Esophagus squamous epithelium (tissue), 5 donors: ENCODE results near the gene ZNF407. TPM values are rescaled to one million over a fixed set of nuclear protein-coding genes. Genes with fewer than 3 reads are reported as not detected.

ENCODE experiments used
- DNase-seq: peaks from one replicate; lab custom pipeline; 2025; lab: John Stamatoyannopoulos, UW
- H3K27ac ChIP-seq, 4 donors: fragments of 200-600 bp; sonication (generic); one replicate each; pipeline ENCODE4 v1.5.1; 2016 to 2019; ENCODE audit warnings: mild to moderate bottlenecking in 1 of 4
- H3K27me3 ChIP-seq, 4 donors: fragments of 200-600 bp; sonication (generic); 1 replicate in 3 of 4; 2 replicates in 1 of 4; pipeline versions ENCODE4 v1.5.1 to v1.6.0; 2017 to 2021; ENCODE audit warnings: antibody characterized with exemption in 1 of 4
- H3K36me3 ChIP-seq, 3 donors: fragments of 200-600 bp; sonication (generic); one replicate each; pipeline ENCODE4 v1.5.1; 2016 to 2019
- H3K4me1 ChIP-seq, 3 donors: fragments of 200-600 bp; sonication (generic); one replicate each; pipeline ENCODE4 v1.5.1; 2017 to 2019
- H3K4me3 ChIP-seq, 4 donors: fragments of 200-600 bp; sonication (generic); 1 replicate in 3 of 4; 2 replicates in 1 of 4; pipeline ENCODE4 v1.5.1; 2016 to 2019; ENCODE audit warnings: mild to moderate bottlenecking in 2 of 4, moderate library complexity in 1 of 4
- H3K9me3 ChIP-seq, 3 donors: fragments of 200-600 bp; sonication (generic); one replicate each; pipeline ENCODE4 v1.5.1; 2016 to 2019
- CTCF ChIP-seq, 6 experiments: fragments of 450-650 bp in 4 of 6; fragments of 200-600 bp in 2 of 6; sonication (generic) in 2 of 6; IDR thresholded peaks; one replicate each; pipeline ENCODE4 v1.5.1; 2016 to 2019; ENCODE audit warnings: antibody characterized with exemption in 6 of 6, mild to moderate bottlenecking in 4 of 6, moderate library complexity in 4 of 6
- POLR2A ChIP-seq, 4 donors: fragments of 450-650 bp; IDR thresholded peaks; one replicate each; pipeline ENCODE4 v1.6.1; 2017; ENCODE audit warnings: antibody characterized with exemption in 4 of 4, mild to moderate bottlenecking in 4 of 4, moderate library complexity in 3 of 4
- WGBS, 2 donors: methylation state at CpG; one replicate each; pipeline ENCODE4 v1.1.5; 2018; 5-methylcytosine and 5-hydroxymethylcytosine counted together
- intact Hi-C: fragments of 100-400 bp; cut with DNase I; formaldehyde crosslinking; loops from one replicate; pipeline ENCODE4 v1.15.0; 2022
- total RNA-seq, 4 donors: library from RNA; depleted of rRNA; stranded (reverse); fragments of >200 nt; gene quantifications; one replicate each; pipeline ENCODE4 v1.1.0, GENCODE V29; 2016
- donor health status: DM: yes; HTN: yes; CAD: no.

Gene ZNF407
- total RNA-seq, 4 donors from 2014 or later: 6.4 to 21.2 (median 13.1) TPM

- no peaks in the 10 kb centered on the region for H3K9me3 ChIP-seq
- no peak overlapping the region for H3K27ac ChIP-seq
- H3K27me3 ChIP-seq: no peaks in the 10 kb centered on the region
- no peaks in the 10 kb centered on the region for H3K36me3 ChIP-seq
- no peak overlapping the region for H3K4me3 ChIP-seq
- TF ChIP-seq POLR2A (IDR thresholded peaks at IDR 0.05): no peak
- no peak for TF ChIP-seq CTCF (IDR thresholded peaks at IDR 0.05)
- peaks cover 0 to 6% (median 0%) of the 10 kb centered on the region in 3 donors for H3K4me1 ChIP-seq
- intact Hi-C loops: no loop called here
- DNase-seq: no peak
- WGBS, 2 donors: 86 to 91% methylated on average over 9 to 10 of the region's 10 CpGs
Observed at GRCh38 chr18:75048776-75049454, 451.2 kb downstream of the ZNF407 start.

GRCh38 chr18:75049455-75049789, 451.8 kb downstream of the ZNF407 start:
- Histone ChIP-seq H3K4me1 (peaks cover 0 to 6% (median 0%) of the 10 kb centered on the region in 3 donors), H3K36me3 (no peaks in the 10 kb centered on the region), H3K27me3 (no peaks in the 10 kb centered on the region), H3K9me3 (no peaks in the 10 kb centered on the region), H3K4me3 (no peak overlapping the region), H3K27ac (no peak overlapping the region)
- 86 to 94% methylated on average over 4 of the region's 4 CpGs for WGBS, 2 donors
- no peak for DNase-seq
- intact Hi-C loops: no loop called here
- no peak for TF ChIP-seq CTCF (IDR thresholded peaks at IDR 0.05)

- H3K4me1 ChIP-seq: peaks cover 0 to 6% (median 0%) of the 10 kb centered on the region in 3 donors
- H3K27me3 ChIP-seq: no peaks in the 10 kb centered on the region
- no peak overlapping the region for H3K27ac ChIP-seq
- 87 to 88% methylated on average over 9 of the region's 9 CpGs for whole genome bisulfite sequencing, 2 donors
- H3K4me3 ChIP-seq: no peak overlapping the region
- no peak for TF ChIP-seq POLR2A (IDR thresholded peaks at IDR 0.05)
- no peak for TF ChIP-seq CTCF (IDR thresholded peaks at IDR 0.05)
- H3K9me3 ChIP-seq: no peaks in the 10 kb centered on the region
- no peak for DNase-seq
- no peaks in the 10 kb centered on the region for H3K36me3 ChIP-seq
- intact Hi-C loops: no loop called here
Observed at GRCh38 chr18:75051757-75052156, 454.1 kb downstream of the ZNF407 start.

GRCh38 chr18:75052475-75052874, 454.8 kb downstream of the ZNF407 start:
- no peaks in the 10 kb centered on the region for H3K9me3 ChIP-seq
- DNase-seq: no peak
- no peaks in the 10 kb centered on the region for H3K36me3 ChIP-seq
- 92 to 94% methylated on average over 10 to 13 of the region's 13 CpGs for WGBS, 2 donors
- no peak overlapping the region for H3K4me3 ChIP-seq
- TF ChIP-seq CTCF (IDR thresholded peaks at IDR 0.05): no peak
- TF ChIP-seq POLR2A (IDR thresholded peaks at IDR 0.05): no peak
- no peak overlapping the region for H3K27ac ChIP-seq
- intact Hi-C loops: no loop called here
- H3K27me3 ChIP-seq: no peaks in the 10 kb centered on the region
- peaks cover 0 to 1% (median 0%) of the 10 kb centered on the region in 3 donors for H3K4me1 ChIP-seq

- Histone ChIP-seq H3K4me3 (no peak overlapping the region), H3K4me1 (no peaks in the 10 kb centered on the region), H3K27ac (no peak overlapping the region), H3K27me3 (no peaks in the 10 kb centered on the region), H3K9me3 (no peaks in the 10 kb centered on the region), H3K36me3 (no peaks in the 10 kb centered on the region)
- 94% methylated on average over 9 of the region's 9 CpGs for WGBS, 2 donors
- DNase-seq: no peak
- TF ChIP-seq POLR2A (IDR thresholded peaks at IDR 0.05) (no peak), CTCF (IDR thresholded peaks at IDR 0.05) (no peak)
- intact Hi-C loops: no loop called here
Observed at GRCh38 chr18:75053028-75053629, 455.5 kb downstream of the ZNF407 start.
